Keratinocyte (primary cell): ENCODE data around the gene GLRX2. TPM values are rescaled to one million over a fixed set of nuclear protein-coding genes. Genes with fewer than 3 reads are reported as not detected.

Experiments
- DNase-seq: peaks from one replicate; pipeline ENCODE4 v3.0.0-alpha.2; 2011; ENCODE audit warnings: low read depth, missing footprints, low spot score
- FAIRE-seq: peaks from 2 replicates; lab custom pipeline; 2011; peaks lifted over from hg19 to GRCh38; lab: Jason Lieb, UNC
- H2AFZ ChIP-seq: 2 replicates; pipeline ENCODE4 v1.6.0; 2012; ENCODE audit warnings: low read length, control low read depth, inconsistent platforms; ENCODE audit not compliant: control insufficient read depth
- H3K27ac ChIP-seq: 2 replicates; pipeline ENCODE4 v1.5.1; 2011; ENCODE audit warnings: low read length; ENCODE audit not compliant: control insufficient read depth, insufficient read depth
- H3K27me3 ChIP-seq: 3 replicates; pipeline ENCODE4 v1.6.0; 2011; ENCODE audit warnings: low read length; ENCODE audit not compliant: control insufficient read depth, insufficient read depth; ENCODE audit errors: extremely low read depth
- H3K36me3 ChIP-seq, 2 experiments: 2 replicates in 1 of 2; 3 replicates in 1 of 2; pipeline ENCODE4 v1.5.1; 2011; ENCODE audit warnings: low read length in 2 of 2, mild to moderate bottlenecking in 1 of 2; ENCODE audit not compliant: control insufficient read depth in 2 of 2, insufficient read depth in 2 of 2; ENCODE audit errors: extremely low read depth in 1 of 2
- H3K4me1 ChIP-seq: 3 replicates; pipeline ENCODE4 v1.5.1; 2011; ENCODE audit warnings: low read length; ENCODE audit not compliant: control insufficient read depth, insufficient read depth; ENCODE audit errors: extremely low read depth
- H3K4me2 ChIP-seq: 3 replicates; pipeline ENCODE4 v1.6.0; 2011; ENCODE audit warnings: low read depth, low read length; ENCODE audit not compliant: control insufficient read depth, insufficient read depth; ENCODE audit errors: extremely low read depth
- H3K4me3 ChIP-seq, 3 experiments: fragments of 200-600 bp in 1 of 3; sonication (generic) in 1 of 3; 2 replicates in 2 of 3; 3 replicates in 1 of 3; pipeline ENCODE4 v1.5.1; 2011 to 2016; ENCODE audit warnings: low read length in 3 of 3, mild to moderate bottlenecking in 3 of 3, control low read depth in 2 of 3, inconsistent platforms in 1 of 3, low read depth in 1 of 3, mixed read lengths in 1 of 3, mixed run types in 1 of 3, moderate library complexity in 1 of 3; ENCODE audit not compliant: control insufficient read depth in 2 of 3, insufficient read depth in 2 of 3; ENCODE audit errors: extremely low read depth in 1 of 3
- H3K79me2 ChIP-seq: 2 replicates; pipeline ENCODE4 v1.6.0; 2012; ENCODE audit warnings: low read length; ENCODE audit not compliant: control insufficient read depth, insufficient read depth
- H3K9ac ChIP-seq: 3 replicates; pipeline ENCODE4 v1.6.0; 2011; ENCODE audit warnings: low read length; ENCODE audit not compliant: control insufficient read depth, insufficient read depth; ENCODE audit errors: extremely low read depth
- H3K9me1 ChIP-seq: 3 replicates; pipeline ENCODE4 v1.6.0; 2011; ENCODE audit warnings: low read length; ENCODE audit not compliant: control insufficient read depth, insufficient read depth; ENCODE audit errors: extremely low read depth
- H3K9me3 ChIP-seq: 2 replicates; pipeline ENCODE4 v1.5.1; 2012; ENCODE audit warnings: low read depth, low read length; ENCODE audit not compliant: control insufficient read depth
- H4K20me1 ChIP-seq: 3 replicates; pipeline ENCODE4 v1.6.0; 2011; ENCODE audit warnings: low read length; ENCODE audit not compliant: control insufficient read depth, insufficient read depth; ENCODE audit errors: extremely low read depth
- EZH2 ChIP-seq: IDR thresholded peaks from one replicate; pipeline ENCODE4 v1.6.1; 2012; ENCODE audit warnings: inconsistent platforms, mild to moderate bottlenecking, low read length, moderate library complexity
- dilution Hi-C: fragments of 300-500 bp; cut with MboI; formaldehyde crosslinking; loops from one replicate; pipeline ENCODE4 v1.7.0; 2020; ENCODE audit warnings: low sequenced_read_pairs; ENCODE audit not compliant: extremely low pct_ligation_motif_present
- polyA plus RNA-seq, 5 experiments: library from polyadenylated mRNA; depleted of rRNA in 3 of 5; stranded (reverse) in 3 of 5; stranded (forward) in 1 of 5; unstranded in 1 of 5; fragments of >200 nt; gene quantifications; 1 replicate in 1 of 5; 2 replicates in 3 of 5; 3 replicates in 1 of 5; pipeline versions ENCODE4 v1.2.1 to v1.2.3, GENCODE V29; 2011 to 2012; ENCODE audit warnings: missing spikeins in 2 of 5, low read depth in 1 of 5, low replicate concordance in 1 of 5
- TF ChIP-seq, protein P1 (sequence below), 3 experiments: IDR thresholded peaks in 1 of 3; conservative IDR thresholded peaks in 1 of 3; optimal IDR thresholded peaks in 1 of 3; 2 replicates in 2 of 3; 3 replicates in 1 of 3; pipeline versions ENCODE3 to v1.5.1; 2011; ENCODE audit warnings: low read length in 3 of 3, mild to moderate bottlenecking in 3 of 3, moderate library complexity in 2 of 3, control low read depth in 1 of 3, inconsistent platforms in 1 of 3; ENCODE audit not compliant: insufficient read depth in 2 of 3; ENCODE audit errors: extremely low read depth in 1 of 3

Gene GLRX2
- polyA plus RNA-seq, 1 donor (not counting 4 experiments of a cell fraction or from before 2014, with no cell fraction given): 29.2 TPM

DNA sequence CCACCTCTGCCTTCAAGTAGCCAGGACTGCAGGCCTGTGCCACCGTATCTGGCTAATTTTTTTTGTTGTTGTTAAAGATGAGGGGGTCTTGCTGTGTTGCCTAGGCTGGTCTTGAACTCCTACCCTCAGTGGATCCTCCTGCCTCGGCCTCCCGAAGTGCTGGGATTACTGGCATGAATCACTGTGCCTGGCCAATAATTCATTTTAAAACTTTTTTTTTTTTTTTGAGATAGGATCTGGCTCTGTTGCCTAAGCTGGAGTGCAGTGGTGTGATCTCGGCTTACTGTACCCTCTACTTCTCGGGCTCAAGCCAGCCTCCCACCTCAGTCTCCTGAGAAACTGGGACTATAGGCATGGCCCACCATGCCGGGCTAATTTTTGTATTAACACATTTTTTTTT is 20.2 kb upstream of the GLRX2 start:
- DNase-seq: no peak
- Histone ChIP-seq H3K27ac (no peak overlapping the region), H4K20me1 (no peaks in the 10 kb centered on the region), H3K27me3 (no peaks in the 10 kb centered on the region), H3K36me3 (peaks cover 0 to 14% of the 10 kb centered on the region in 2 experiments), H3K9me3 (no peaks in the 10 kb centered on the region), H3K4me3 (no peak overlapping the region), H3K4me1 (peaks cover 13% of the 10 kb centered on the region), H3K4me2 (no peak overlapping the region), H3K79me2 (peaks cover 71% of the 10 kb centered on the region), H3K9ac (no peak overlapping the region), H3K9me1 (no peaks in the 10 kb centered on the region), H2AFZ (no peak overlapping the region)
- dilution Hi-C loops: no loop called here
- TF ChIP-seq, protein P1, sequence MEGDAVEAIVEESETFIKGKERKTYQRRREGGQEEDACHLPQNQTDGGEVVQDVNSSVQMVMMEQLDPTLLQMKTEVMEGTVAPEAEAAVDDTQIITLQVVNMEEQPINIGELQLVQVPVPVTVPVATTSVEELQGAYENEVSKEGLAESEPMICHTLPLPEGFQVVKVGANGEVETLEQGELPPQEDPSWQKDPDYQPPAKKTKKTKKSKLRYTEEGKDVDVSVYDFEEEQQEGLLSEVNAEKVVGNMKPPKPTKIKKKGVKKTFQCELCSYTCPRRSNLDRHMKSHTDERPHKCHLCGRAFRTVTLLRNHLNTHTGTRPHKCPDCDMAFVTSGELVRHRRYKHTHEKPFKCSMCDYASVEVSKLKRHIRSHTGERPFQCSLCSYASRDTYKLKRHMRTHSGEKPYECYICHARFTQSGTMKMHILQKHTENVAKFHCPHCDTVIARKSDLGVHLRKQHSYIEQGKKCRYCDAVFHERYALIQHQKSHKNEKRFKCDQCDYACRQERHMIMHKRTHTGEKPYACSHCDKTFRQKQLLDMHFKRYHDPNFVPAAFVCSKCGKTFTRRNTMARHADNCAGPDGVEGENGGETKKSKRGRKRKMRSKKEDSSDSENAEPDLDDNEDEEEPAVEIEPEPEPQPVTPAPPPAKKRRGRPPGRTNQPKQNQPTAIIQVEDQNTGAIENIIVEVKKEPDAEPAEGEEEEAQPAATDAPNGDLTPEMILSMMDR (optimal IDR thresholded peaks at IDR 0.05 in 1 of 3, IDR thresholded peaks at IDR 0.05 in 1 of 3, conservative IDR thresholded peaks at IDR 0.05 in 1 of 3; ENCODE audit: extremely low read depth in 1 of 3, insufficient read depth in 2 of 3, low read length in 3 of 3): no peak
- no peak for TF ChIP-seq EZH2
- FAIRE-seq: no peak

- Histone ChIP-seq H3K79me2 (peaks cover 61% of the 10 kb centered on the region), H3K27me3 (no peaks in the 10 kb centered on the region), H3K27ac (no peak overlapping the region), H3K9ac (no peak overlapping the region), H3K4me2 (peak overlapping the region; percentile 78), H4K20me1 (no peaks in the 10 kb centered on the region), H3K36me3 (peaks cover 0 to 5% of the 10 kb centered on the region in 2 experiments), H3K9me1 (no peaks in the 10 kb centered on the region), H3K4me1 (peaks cover 13% of the 10 kb centered on the region), H3K9me3 (no peaks in the 10 kb centered on the region), H2AFZ (no peak overlapping the region), H3K4me3 (peak overlapping the region in 2 of 3 experiments; percentile 74 to 91)
- dilution Hi-C loops: no loop called here
- FAIRE-seq: no peak
- no peak for DNase-seq
- TF ChIP-seq, protein P1 (optimal IDR thresholded peaks at IDR 0.05 in 1 of 3, IDR thresholded peaks at IDR 0.05 in 1 of 3, conservative IDR thresholded peaks at IDR 0.05 in 1 of 3; ENCODE audit: extremely low read depth in 1 of 3, insufficient read depth in 2 of 3, low read length in 3 of 3): no peak
- no peak for TF ChIP-seq EZH2
Observed at GRCh38 chr1:193123751-193124150, 18.5 kb upstream of the GLRX2 start.
